H1 (cell line): ENCODE results near the gene IFT81. TPM values are rescaled to one million over a fixed set of nuclear protein-coding genes. Genes with fewer than 3 reads are reported as not detected.

Experiments used
- CTCF ChIA-PET: fragments of 300-600 bp; sonication (Branson Sonifier 250); formaldehyde crosslinking; loops from one replicate; lab custom pipeline; 2021; ENCODE audit not compliant: partially characterized antibody; lab: Charles Lee
- POLR2A ChIA-PET: fragments of 300-600 bp; sonication (Branson Sonifier 250); formaldehyde crosslinking; loops from one replicate; lab custom pipeline; 2021; ENCODE audit warnings: inconsistent platforms; ENCODE audit not compliant: partially characterized antibody; lab: Charles Lee
- DNase-seq, 2 experiments: peaks; one replicate each; pipeline versions ENCODE4 v3.0.0 to v3.0.0-alpha.2; 2010 to 2022; ENCODE audit warnings: low spot score in 2 of 2, low read depth in 1 of 2, mixed read lengths in 1 of 2
- FAIRE-seq: peaks from 2 replicates; lab custom pipeline; 2011; peaks lifted over from hg19 to GRCh38; lab: Jason Lieb, UNC
- H2AFZ ChIP-seq: 2 replicates; pipeline ENCODE4 v1.8.1; 2012; ENCODE audit warnings: low read length, inconsistent platforms
- H2AK5ac ChIP-seq: 2 replicates; pipeline ENCODE4 v1.6.1; 2013; ENCODE audit warnings: low read depth, low read length
- H2BK120ac ChIP-seq: replicated peaks from 2 replicates; pipeline ENCODE3; 2013; ENCODE audit warnings: low read depth, low read length, inconsistent platforms
- H2BK12ac ChIP-seq: 2 replicates; pipeline ENCODE4 v1.6.1; 2013; ENCODE audit warnings: low read depth, low read length
- H2BK15ac ChIP-seq: 2 replicates; pipeline ENCODE4 v1.6.1; 2013; ENCODE audit warnings: low read length
- H2BK20ac ChIP-seq: 2 replicates; pipeline ENCODE4 v1.6.1; 2013; ENCODE audit warnings: low read length
- H2BK5ac ChIP-seq: 2 replicates; pipeline ENCODE4 v1.6.1; 2013; ENCODE audit warnings: low read depth, low read length
- H3K14ac ChIP-seq: 2 replicates; pipeline ENCODE4 v1.6.1; 2013; ENCODE audit warnings: inconsistent platforms; ENCODE audit not compliant: insufficient read length
- H3K18ac ChIP-seq: 2 replicates; pipeline ENCODE4 v1.6.1; 2013; ENCODE audit warnings: low read length; ENCODE audit errors: extremely low read depth
- H3K23ac ChIP-seq: 2 replicates; pipeline ENCODE4 v1.6.1; 2013; ENCODE audit warnings: inconsistent platforms; ENCODE audit not compliant: insufficient read length
- H3K23me2 ChIP-seq: 2 replicates; pipeline ENCODE4 v1.6.1; 2013; ENCODE audit warnings: low read depth, low read length
- H3K27ac ChIP-seq: 2 replicates; pipeline ENCODE4 v1.6.1; 2011; ENCODE audit warnings: low read depth, low read length, inconsistent platforms
- H3K27me3 ChIP-seq, 4 experiments: replicated peaks in 1 of 4; 1 replicate in 1 of 4; 2 replicates in 3 of 4; pipeline versions ENCODE4 v1.6.1 to v1.8.1; 2011 to 2013; ENCODE audit warnings: low read length in 3 of 4, mild to moderate bottlenecking in 3 of 4, inconsistent platforms in 2 of 4, mixed read lengths in 2 of 4, moderate library complexity in 1 of 4; ENCODE audit not compliant: control insufficient read depth in 3 of 4, insufficient read depth in 3 of 4; ENCODE audit errors: extremely low read depth in 1 of 4
- H3K36me3 ChIP-seq, 4 experiments: 2 replicates each; pipeline versions ENCODE4 v1.6.1 to v1.8.1; 2011 to 2013; ENCODE audit warnings: mild to moderate bottlenecking in 4 of 4, low read length in 3 of 4, moderate library complexity in 2 of 4, control low read depth in 1 of 4, inconsistent platforms in 1 of 4; ENCODE audit not compliant: insufficient read depth in 4 of 4, control insufficient read depth in 2 of 4
- H3K4ac ChIP-seq: replicated peaks from 2 replicates; pipeline ENCODE3; 2013; ENCODE audit warnings: low read length, low read depth, mixed read lengths, inconsistent platforms; ENCODE audit not compliant: insufficient read length
- H3K4me1 ChIP-seq, 4 experiments: replicated peaks in 1 of 4; 1 replicate in 1 of 4; 2 replicates in 3 of 4; pipeline versions ENCODE4 v1.6.1 to v1.8.1; 2011 to 2013; ENCODE audit warnings: low read length in 3 of 4, inconsistent platforms in 2 of 4, mixed read lengths in 1 of 4; ENCODE audit not compliant: insufficient read depth in 4 of 4, control insufficient read depth in 3 of 4
- H3K4me2 ChIP-seq, 2 experiments: 2 replicates each; pipeline versions ENCODE4 v1.6.1 to v1.8.1; 2011 to 2013; ENCODE audit warnings: low read depth in 2 of 2, low read length in 2 of 2, control low read depth in 1 of 2, inconsistent platforms in 1 of 2, mild to moderate bottlenecking in 1 of 2; ENCODE audit not compliant: insufficient read depth in 1 of 2
- H3K4me3 ChIP-seq, 4 experiments: fragments of 200-600, 300-600 bp in 1 of 4; sonication (generic), shearing (Covaris generic), sonication (Bioruptor Twin) in 1 of 4; 2 replicates each; pipeline versions ENCODE4 v1.5.1 to v1.8.1; 2011 to 2016; ENCODE audit warnings: low read length in 4 of 4, low read depth in 3 of 4, control low read depth in 2 of 4, inconsistent platforms in 2 of 4, mild to moderate bottlenecking in 2 of 4, mixed read lengths in 1 of 4, moderate library complexity in 1 of 4; ENCODE audit not compliant: insufficient read depth in 2 of 4; ENCODE audit errors: extremely low read depth in 1 of 4
- H3K56ac ChIP-seq: replicated peaks from 2 replicates; pipeline ENCODE3; 2013; ENCODE audit warnings: low read depth, mild to moderate bottlenecking, mixed read lengths, low read length, inconsistent platforms; ENCODE audit not compliant: insufficient read length
- H3K79me1 ChIP-seq: 2 replicates; pipeline ENCODE4 v1.6.1; 2013; ENCODE audit warnings: low read depth, low read length, control low read depth
- H3K79me2 ChIP-seq, 2 experiments: 2 replicates each; pipeline versions ENCODE4 v1.6.1 to v1.8.1; 2012 to 2013; ENCODE audit warnings: low read length in 2 of 2, mild to moderate bottlenecking in 2 of 2, inconsistent platforms in 1 of 2; ENCODE audit not compliant: insufficient read depth in 2 of 2, control insufficient read depth in 1 of 2
- H3K9ac ChIP-seq, 4 experiments: replicated peaks in 1 of 4; 1 replicate in 1 of 4; 2 replicates in 3 of 4; pipeline versions ENCODE4 v1.6.1 to v1.8.1; 2011 to 2013; ENCODE audit warnings: low read depth in 3 of 4, low read length in 3 of 4, control low read depth in 2 of 4, mild to moderate bottlenecking in 2 of 4, moderate library complexity in 2 of 4, inconsistent platforms in 1 of 4; ENCODE audit errors: extremely low read depth in 1 of 4
- H3K9me3 ChIP-seq, 2 experiments: 2 replicates each; pipeline versions ENCODE4 v1.6.1 to v1.8.1; 2012 to 2013; ENCODE audit warnings: mild to moderate bottlenecking in 2 of 2, moderate library complexity in 2 of 2, control low read depth in 1 of 2, inconsistent platforms in 1 of 2, low read depth in 1 of 2, low read length in 1 of 2, mixed read lengths in 1 of 2; ENCODE audit not compliant: insufficient read depth in 2 of 2
- H4K20me1 ChIP-seq, 2 experiments: replicated peaks in 1 of 2; 2 replicates each; pipeline versions ENCODE3 to v1.8.1; 2011 to 2013; ENCODE audit warnings: inconsistent platforms in 2 of 2, low read length in 2 of 2, mild to moderate bottlenecking in 1 of 2; ENCODE audit not compliant: insufficient read depth in 2 of 2, control insufficient read depth in 1 of 2
- H4K5ac ChIP-seq: 2 replicates; pipeline ENCODE4 v1.6.1; 2013; ENCODE audit warnings: low read length, low read depth, mixed read lengths, inconsistent platforms; ENCODE audit not compliant: insufficient read length
- H4K8ac ChIP-seq: 2 replicates; pipeline ENCODE4 v1.8.0; 2013; ENCODE audit warnings: mild to moderate bottlenecking, moderate library complexity, low read length, inconsistent platforms; ENCODE audit not compliant: insufficient read depth; ENCODE audit errors: extremely low read depth
- H4K91ac ChIP-seq: replicated peaks from 2 replicates; pipeline ENCODE3; 2013; ENCODE audit warnings: low read length, mixed read lengths, inconsistent platforms; ENCODE audit not compliant: insufficient read length
- HDAC2 ChIP-seq, 2 experiments: fragments of 300-600 bp in 1 of 2; sonication (generic) in 1 of 2; IDR thresholded peaks; 2 replicates each; pipeline ENCODE4 v1.6.1; 2011 to 2012; ENCODE audit warnings: low read depth in 2 of 2, low read length in 2 of 2, mild to moderate bottlenecking in 2 of 2, moderate library complexity in 2 of 2, borderline replicate concordance in 1 of 2, inconsistent platforms in 1 of 2
- MAFK ChIP-seq: IDR thresholded peaks from 2 replicates; pipeline ENCODE4 v1.6.1; 2012; ENCODE audit warnings: low read depth, mild to moderate bottlenecking, improper control_type of control experiment, low read length
- POLR2AphosphoS5 ChIP-seq: IDR thresholded peaks from 2 replicates; pipeline ENCODE4 v1.6.1; 2011; ENCODE audit warnings: low read depth, low read length
- RNF2 ChIP-seq: fragments of 200-900, 300-1000 bp; sonication (generic); IDR thresholded peaks from 2 replicates; pipeline ENCODE4 v1.7.1; 2016; ENCODE audit warnings: borderline replicate concordance, low read depth, mild to moderate bottlenecking, antibody characterized with exemption, low read length; ENCODE audit not compliant: poor library complexity, severe bottlenecking; ENCODE audit errors: missing control alignments
- SP4 ChIP-seq: IDR thresholded peaks from 2 replicates; pipeline ENCODE4 v1.6.1; 2012; ENCODE audit warnings: low read length, inconsistent platforms
- TCF12 ChIP-seq: IDR thresholded peaks from 2 replicates; pipeline ENCODE4 v1.6.1; 2011; ENCODE audit warnings: low read depth, mild to moderate bottlenecking, low read length
- TEAD4 ChIP-seq: IDR thresholded peaks from 2 replicates; pipeline ENCODE4 v1.6.1; 2012; ENCODE audit warnings: low read depth, low read length, inconsistent platforms, mixed read lengths
- WGBS, 2 experiments: shearing (Covaris generic) in 1 of 2; methylation state at CpG; one replicate each; pipeline versions ENCODE4 v1.1.6 to v1.1.7; 2013 to 2015; ENCODE audit warnings: low lambda C conversion rate in 2 of 2, mixed read lengths in 2 of 2, inconsistent platforms in 1 of 2, low coverage in 1 of 2, missing lambda C conversion rate in 1 of 2; ENCODE audit not compliant: insufficient replicate concordance in 2 of 2, insufficient coverage in 1 of 2, insufficient read length in 1 of 2; ENCODE audit errors: extremely low coverage in 1 of 2, missing lambda C conversion rate in 1 of 2; 5-methylcytosine and 5-hydroxymethylcytosine counted together
- polyA plus RNA-seq, 7 experiments: library from polyadenylated mRNA; depleted of rRNA in 3 of 7; stranded (reverse) in 5 of 7; unstranded in 2 of 7; fragments of >200 nt in 5 of 7; fragments of 200-250 nt in 2 of 7; gene quantifications; 1 replicate in 5 of 7; 2 replicates in 1 of 7; 4 replicates in 1 of 7; pipeline versions ENCODE4 v1.2.1 to v1.2.3, GENCODE V29; 2011 to 2013; ENCODE audit warnings: missing spikeins in 2 of 7, mixed read lengths in 2 of 7
- total RNA-seq: library from RNA; stranded (reverse); fragmentation: NEBNext Ultra II Directional; extraction: Animal tissue kit (Norgen Biotek cat#: 25700); gene quantifications from 2 replicates; pipeline ENCODE4 v1.2.1, GENCODE V29; 2021
- TF ChIP-seq, protein P1 (sequence below): IDR thresholded peaks from 2 replicates; pipeline ENCODE4 v1.6.1; 2012; ENCODE audit warnings: inconsistent platforms

Gene IFT81
- total and polyA plus RNA-seq, 2 of the 8 experiments (the other 6 are each of a cell fraction or from before 2014, with no cell fraction given) = 4.1 to 14.5 TPM

DNA sequence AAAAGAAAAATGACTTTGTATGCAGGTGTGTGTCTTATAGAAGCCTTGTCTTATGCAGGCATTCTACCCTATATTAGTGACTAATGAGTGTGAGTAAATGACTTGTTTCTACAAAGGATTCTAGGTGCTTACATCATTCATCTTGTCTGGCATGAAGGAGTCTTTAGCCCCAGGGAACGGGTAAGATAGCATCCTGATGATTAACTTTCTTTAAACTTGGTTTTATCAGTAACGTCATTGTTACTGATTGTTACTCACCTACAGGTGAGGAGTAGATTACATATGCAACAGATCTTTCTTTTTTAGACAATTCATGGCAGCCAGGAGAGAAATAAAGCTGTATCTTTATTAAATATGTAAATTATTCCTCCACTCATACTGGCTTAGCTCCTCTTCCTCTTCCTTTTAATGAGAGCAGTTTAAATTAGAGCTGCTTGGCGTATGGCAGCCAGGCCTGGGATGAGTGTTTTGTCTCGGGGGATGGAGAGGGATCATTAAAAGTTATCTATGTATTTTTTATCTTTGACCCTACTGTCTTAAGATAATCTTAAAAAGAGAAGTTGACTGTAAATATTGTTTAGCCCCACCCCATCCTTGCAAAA, 99.7 kb downstream of the IFT81 start:
- no peak overlapping the region for H4K8ac ChIP-seq
- H4K20me1 ChIP-seq = peaks cover 0 to 1% of the 10 kb centered on the region in 2 experiments
- no peaks in the 10 kb centered on the region for H3K36me3 ChIP-seq
- H4K5ac ChIP-seq = no peak overlapping the region
- no peaks in the 10 kb centered on the region for H3K79me1 ChIP-seq
- no peak overlapping the region for H2BK5ac ChIP-seq
- H2BK12ac ChIP-seq = no peak overlapping the region
- ChIA-PET CTCF (interaction anchor here (0.9 to 4.8 kb wide), 9 partner anchors 14 to 125 kb away, joined by 3 to 17 read pairs (median 4); no protein-coding TSS in a partner anchor), POLR2A (interaction anchor here (1.0 kb wide), 1 partner anchor 127 kb away, joined by 4 read pairs; no protein-coding TSS in a partner anchor)
- peaks cover 0 to 2% (median 0%) of the 10 kb centered on the region in 4 experiments; a peak in 1 of 7 replicates for H3K4me1 ChIP-seq
- H2AFZ ChIP-seq = no peak overlapping the region
- H3K79me2 ChIP-seq = no peaks in the 10 kb centered on the region
- H2AK5ac ChIP-seq = no peak overlapping the region
- no peak overlapping the region for H3K4me3 ChIP-seq
- no peak for TF ChIP-seq RNF2
- TF ChIP-seq SP4 = no peak
- TF ChIP-seq, protein P1, sequence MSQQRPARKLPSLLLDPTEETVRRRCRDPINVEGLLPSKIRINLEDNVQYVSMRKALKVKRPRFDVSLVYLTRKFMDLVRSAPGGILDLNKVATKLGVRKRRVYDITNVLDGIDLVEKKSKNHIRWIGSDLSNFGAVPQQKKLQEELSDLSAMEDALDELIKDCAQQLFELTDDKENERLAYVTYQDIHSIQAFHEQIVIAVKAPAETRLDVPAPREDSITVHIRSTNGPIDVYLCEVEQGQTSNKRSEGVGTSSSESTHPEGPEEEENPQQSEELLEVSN = no peak
- no peak for TF ChIP-seq TCF12
- no peak for TF ChIP-seq POLR2AphosphoS5
- TF ChIP-seq HDAC2 (IDR thresholded peaks at IDR 0.05; ENCODE audit: borderline replicate concordance in 1 of 2, low read depth in 2 of 2, low read length in 2 of 2) = no peak
- no peak for TF ChIP-seq TEAD4
- no peak for TF ChIP-seq MAFK
- H3K27me3 ChIP-seq = no peaks in the 10 kb centered on the region
- no peak overlapping the region for H3K4me2 ChIP-seq
- H3K18ac ChIP-seq = no peak overlapping the region
- H2BK120ac ChIP-seq = no peak overlapping the region
- H2BK20ac ChIP-seq = no peak overlapping the region
- DNase-seq = no peak
- WGBS, 2 experiments = 89% methylated on average over 4 of the region's 4 CpGs; no CpG with 5 or more reads in 1 of the 2 experiments
- H2BK15ac ChIP-seq = no peak overlapping the region
- H3K9ac ChIP-seq = no peak overlapping the region
- H4K91ac ChIP-seq = no peak overlapping the region
- H3K14ac ChIP-seq = no peak overlapping the region
- no peak overlapping the region for H3K27ac ChIP-seq
- FAIRE-seq = no peak
- H3K23ac ChIP-seq = no peak overlapping the region
- H3K9me3 ChIP-seq = no peaks in the 10 kb centered on the region
- no peak overlapping the region for H3K56ac ChIP-seq
- no peak overlapping the region for H3K4ac ChIP-seq
- H3K23me2 ChIP-seq = no peaks in the 10 kb centered on the region
